Omental fat pad (tissue), 4 donors: ENCODE results near the gene ALKBH2. TPM values are rescaled to one million over a fixed set of nuclear protein-coding genes. Genes with fewer than 3 reads are reported as not detected.

Source experiments
- ATAC-seq: fragments of 150-250 bp; one replicate; pipeline ENCODE4 v1.9.1; 2016; ENCODE audit warnings: mild to moderate bottlenecking, moderate library complexity; ENCODE audit not compliant: low FRiP score
- DNase-seq: peaks from one replicate; pipeline ENCODE4 v3.0.0-alpha.2; 2019; ENCODE audit warnings: low spot score
- CTCF ChIP-seq, 3 donors: fragments of 450-650 bp; IDR thresholded peaks; one replicate each; pipeline ENCODE4 v1.5.1; 2016 to 2017; ENCODE audit warnings: antibody characterized with exemption in 3 of 3, mild to moderate bottlenecking in 3 of 3, moderate library complexity in 2 of 3
- total RNA-seq, 4 donors: library from RNA; depleted of rRNA; stranded (reverse); fragments of >200 nt; gene quantifications; one replicate each; pipeline ENCODE4 v1.1.0, GENCODE V29; 2016

Gene ALKBH2
- total RNA-seq, 4 donors from 2014 or later: 15.3 to 34.0 (median 17.5) TPM

DNA sequence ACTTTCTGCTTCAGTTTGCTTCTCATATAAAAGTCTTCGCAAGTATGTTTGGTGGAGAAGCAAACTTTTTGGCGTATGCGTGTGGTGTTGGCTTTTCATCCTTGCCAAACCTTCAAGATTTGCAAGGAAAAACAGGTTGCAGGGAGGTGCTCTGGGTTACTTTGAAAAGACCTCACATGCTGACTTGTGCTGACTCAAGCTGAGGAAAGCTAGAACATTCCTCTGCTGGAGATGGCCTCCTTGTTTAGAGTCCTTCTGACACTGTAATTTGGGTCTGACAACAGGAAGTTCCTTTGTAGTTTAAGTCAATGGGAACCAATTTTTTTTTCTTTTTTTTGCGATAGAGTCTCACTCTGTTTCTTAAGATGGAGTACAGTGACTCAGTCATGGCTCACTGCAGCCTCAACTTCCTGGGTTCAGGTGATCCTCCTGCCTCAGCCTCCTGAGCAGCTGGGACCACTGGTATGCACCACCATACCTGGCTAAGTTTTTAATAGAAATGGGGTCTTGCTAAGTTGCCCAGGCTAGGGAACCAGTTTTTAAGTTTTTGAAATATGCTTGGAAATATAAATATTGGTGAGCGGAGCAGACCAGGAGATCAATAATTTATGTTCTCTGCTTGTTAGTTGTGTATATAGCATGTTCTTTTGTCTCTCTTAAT, 20.5 kb upstream of the ALKBH2 start:
- TF ChIP-seq CTCF (IDR thresholded peaks at IDR 0.05): no peak
- no peak for ATAC-seq
- no peak for DNase-seq

GRCh38 chr12:109112720-109113465, 19.6 kb upstream of the ALKBH2 start:
- ATAC-seq (no peak), DNase-seq (no peak)
- TF ChIP-seq CTCF (IDR thresholded peaks at IDR 0.05): no peak

DNA sequence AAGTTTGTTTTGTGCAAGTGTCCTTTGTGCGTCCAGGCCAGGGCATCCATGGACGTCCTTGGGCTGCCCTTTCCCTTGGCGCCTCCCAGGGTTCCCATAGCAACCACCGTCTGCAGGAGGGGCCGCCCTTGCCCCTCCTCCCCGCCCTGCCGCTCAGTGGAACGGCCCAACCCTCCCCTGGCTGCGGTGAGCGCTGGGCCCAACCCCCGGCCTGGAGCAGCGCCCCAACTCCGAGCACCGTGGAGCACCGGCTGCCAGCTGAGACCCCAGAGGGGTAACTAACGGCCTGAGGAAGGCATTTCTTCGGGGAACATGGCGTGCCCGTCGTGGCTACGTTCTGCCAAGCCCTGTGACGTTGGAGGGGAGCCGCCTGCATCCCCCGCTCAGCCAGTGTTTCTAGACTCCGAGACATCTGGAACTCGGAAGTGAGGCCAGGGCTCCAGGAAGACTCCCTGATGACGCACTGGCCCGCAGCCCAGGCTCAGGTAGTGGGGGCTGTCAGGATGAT, 17.8 kb upstream of the ALKBH2 start:
- ATAC-seq (peak; percentile 92), DNase-seq (peak; percentile 54)
- no peak for TF ChIP-seq CTCF (IDR thresholded peaks at IDR 0.05)

- TF ChIP-seq CTCF (IDR thresholded peaks at IDR 0.05): no peak
- no peak for ATAC-seq
- DNase-seq: no peak
Measured at GRCh38 chr12:109109746-109110350, 16.6 kb upstream of the ALKBH2 start.

DNA sequence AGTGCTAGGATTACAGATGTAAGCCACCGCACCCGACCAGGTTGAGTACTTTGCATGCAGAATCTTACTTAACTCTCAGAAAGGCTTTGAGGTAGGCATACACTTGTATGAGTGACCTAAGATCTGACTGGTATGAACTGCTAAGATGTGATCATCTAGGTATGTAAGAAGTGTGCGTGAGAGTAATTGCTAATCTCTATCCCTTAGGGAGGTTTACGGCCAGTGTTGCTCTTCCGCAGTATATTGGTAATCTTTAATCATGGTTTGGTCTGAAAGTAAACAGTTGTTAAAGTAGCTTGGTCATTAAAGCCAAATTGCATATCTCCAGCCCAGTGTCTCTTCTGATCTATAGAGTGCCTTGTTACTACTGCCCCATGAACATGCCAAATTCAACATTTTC, 11.9 kb upstream of the ALKBH2 start:
- no peak for TF ChIP-seq CTCF (IDR thresholded peaks at IDR 0.05)
- ATAC-seq: no peak
- DNase-seq: no peak

- ATAC-seq (no peak), DNase-seq (no peak)
- no peak for TF ChIP-seq CTCF (IDR thresholded peaks at IDR 0.05)
Measured at GRCh38 chr12:109102491-109102890, 9.2 kb upstream of the ALKBH2 start.
